Ovary (tissue), 3 donors: ENCODE measurements around the gene KCNQ4.

ENCODE experiments used
- EP300 ChIP-seq: sonication (generic); formaldehyde crosslinking; IDR thresholded peaks from one replicate; pipeline ENCODE4 v1.6.1; 2017; ENCODE audit warnings: antibody characterized with exemption
- POLR2A ChIP-seq: fragments of 450-650 bp; IDR thresholded peaks from one replicate; pipeline ENCODE4 v1.6.1; 2017; ENCODE audit warnings: antibody characterized with exemption, mild to moderate bottlenecking, moderate library complexity
- TF ChIP-seq, protein P1 (sequence below), 3 donors: fragments of 450-650 bp in 2 of 3; fragments of 200-600 bp in 1 of 3; IDR thresholded peaks; one replicate each; pipeline versions ENCODE4 v1.5.1 to v1.8.0; 2016 to 2022; ENCODE audit warnings: antibody characterized with exemption in 3 of 3, mild to moderate bottlenecking in 1 of 3
- donor health status: DM: no; HTN: no; CAD: no.

GRCh38 chr1:40760984-40761383 lies 22.6 kb upstream of the KCNQ4 start:
- TF ChIP-seq, protein P1, sequence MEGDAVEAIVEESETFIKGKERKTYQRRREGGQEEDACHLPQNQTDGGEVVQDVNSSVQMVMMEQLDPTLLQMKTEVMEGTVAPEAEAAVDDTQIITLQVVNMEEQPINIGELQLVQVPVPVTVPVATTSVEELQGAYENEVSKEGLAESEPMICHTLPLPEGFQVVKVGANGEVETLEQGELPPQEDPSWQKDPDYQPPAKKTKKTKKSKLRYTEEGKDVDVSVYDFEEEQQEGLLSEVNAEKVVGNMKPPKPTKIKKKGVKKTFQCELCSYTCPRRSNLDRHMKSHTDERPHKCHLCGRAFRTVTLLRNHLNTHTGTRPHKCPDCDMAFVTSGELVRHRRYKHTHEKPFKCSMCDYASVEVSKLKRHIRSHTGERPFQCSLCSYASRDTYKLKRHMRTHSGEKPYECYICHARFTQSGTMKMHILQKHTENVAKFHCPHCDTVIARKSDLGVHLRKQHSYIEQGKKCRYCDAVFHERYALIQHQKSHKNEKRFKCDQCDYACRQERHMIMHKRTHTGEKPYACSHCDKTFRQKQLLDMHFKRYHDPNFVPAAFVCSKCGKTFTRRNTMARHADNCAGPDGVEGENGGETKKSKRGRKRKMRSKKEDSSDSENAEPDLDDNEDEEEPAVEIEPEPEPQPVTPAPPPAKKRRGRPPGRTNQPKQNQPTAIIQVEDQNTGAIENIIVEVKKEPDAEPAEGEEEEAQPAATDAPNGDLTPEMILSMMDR (IDR thresholded peaks at IDR 0.05): no peak
- TF ChIP-seq POLR2A: no peak
- TF ChIP-seq EP300: no peak
